GM12892 (cell line): ENCODE measurements around the gene SUN1.

Source experiments
- POLR2A ChIP-seq: IDR thresholded peaks from 2 replicates; pipeline ENCODE4 v1.6.1; 2011; ENCODE audit warnings: low read depth, low read length, control low read depth
- POLR2AphosphoS5 ChIP-seq: IDR thresholded peaks from 2 replicates; pipeline ENCODE4 v1.6.1; 2011; ENCODE audit warnings: low read depth, low read length, control low read depth

- TF ChIP-seq POLR2AphosphoS5 (no peak), POLR2A (no peak)
Measured at GRCh38 chr7:859359-860030, 27.2 kb downstream of the SUN1 start.
